Peyer's patch (tissue), 4 donors: ENCODE measurements around the gene FPR3.

ENCODE experiments used
- CTCF ChIP-seq, 6 experiments: fragments of 450-650 bp in 4 of 6; fragments of 200-600 bp in 2 of 6; sonication (generic) in 1 of 6; IDR thresholded peaks; one replicate each; pipeline ENCODE4 v1.5.1; 2017 to 2019; ENCODE audit warnings: antibody characterized with exemption in 6 of 6, mild to moderate bottlenecking in 3 of 6, moderate library complexity in 1 of 6
- POLR2A ChIP-seq, 2 donors: fragments of 450-650 bp; IDR thresholded peaks; one replicate each; pipeline ENCODE4 v1.5.1; 2017; ENCODE audit warnings: antibody characterized with exemption in 2 of 2, mild to moderate bottlenecking in 2 of 2, moderate library complexity in 2 of 2

GRCh38 chr19:51799774-51800472 is 5.0 kb downstream of the FPR3 start:
- TF ChIP-seq CTCF (IDR thresholded peaks at IDR 0.05) (no peak), POLR2A (IDR thresholded peaks at IDR 0.05) (no peak)
